Activated naive CD8-positive, alpha-beta T cell treated with anti-CD3 and anti-CD28 coated beads, Interleukin-2, amount 50 U/mL, for 16 hours (primary cell): Measurements from ENCODE around the gene PTPRN2.
"Not testable (repeated sequence)": the region's sequence is repeated elsewhere in the genome, so short reads cannot be mapped to it uniquely, and the experiment has no call there.

ENCODE experiments used
- DNase-seq: peaks from one replicate; pipeline ENCODE4 v3.0.0-alpha.2; 2020; ENCODE audit warnings: low read depth, low spot score

Gene PTPRN2

GRCh38 chr7:158516524-158516923 is 71.1 kb downstream of the PTPRN2 start:
- DNase-seq, result no peak

GRCh38 chr7:158512869-158513268 is 74.8 kb downstream of the PTPRN2 start:
- no peak for DNase-seq

GRCh38 chr7:158512042-158512441 is 75.6 kb downstream of the PTPRN2 start:
- DNase-seq, result no peak

GRCh38 chr7:158508802-158509385 is 78.7 kb downstream of the PTPRN2 start:
- no peak for DNase-seq

GRCh38 chr7:158508321-158508720 is 79.3 kb downstream of the PTPRN2 start:
- DNase-seq, result not testable (repeated sequence)

GRCh38 chr7:158507917-158508316 is 79.7 kb downstream of the PTPRN2 start:
- no peak for DNase-seq

- not testable (repeated sequence) for DNase-seq
Observed at GRCh38 chr7:158507175-158507574, 80.4 kb downstream of the PTPRN2 start.

- no peak for DNase-seq
Observed at GRCh38 chr7:158506626-158507025, 81.0 kb downstream of the PTPRN2 start.

GRCh38 chr7:158505683-158506082 is 81.9 kb downstream of the PTPRN2 start:
- DNase-seq, result no peak

GRCh38 chr7:158502068-158502750 is 85.4 kb downstream of the PTPRN2 start:
- DNase-seq, result no peak

- DNase-seq, result no peak
Observed at GRCh38 chr7:158501393-158502067, 86.1 kb downstream of the PTPRN2 start.

- no peak for DNase-seq
Observed at GRCh38 chr7:158500651-158501052, 87.0 kb downstream of the PTPRN2 start.

- DNase-seq, result no peak
Observed at GRCh38 chr7:158499082-158499455, 88.6 kb downstream of the PTPRN2 start.

GRCh38 chr7:158498443-158499081 is 89.1 kb downstream of the PTPRN2 start:
- no peak for DNase-seq

- no peak for DNase-seq
Observed at GRCh38 chr7:158497627-158498026, 90.0 kb downstream of the PTPRN2 start.

GRCh38 chr7:158495786-158496185 is 91.8 kb downstream of the PTPRN2 start:
- no peak for DNase-seq

GRCh38 chr7:158495216-158495615 is 92.4 kb downstream of the PTPRN2 start:
- DNase-seq, result no peak

- no peak for DNase-seq
Observed at GRCh38 chr7:158494643-158495042, 93.0 kb downstream of the PTPRN2 start.

GRCh38 chr7:158494162-158494586 is 93.4 kb downstream of the PTPRN2 start:
- DNase-seq, result no peak

GRCh38 chr7:158492367-158492764 is 95.3 kb downstream of the PTPRN2 start:
- no peak for DNase-seq

- DNase-seq, result no peak
Observed at GRCh38 chr7:158491094-158491493, 96.5 kb downstream of the PTPRN2 start.

- no peak for DNase-seq
Observed at GRCh38 chr7:158490171-158490782, 97.3 kb downstream of the PTPRN2 start.
